K562 (cell line): Measurements from ENCODE around the gene CCDC27. TPM values are rescaled to one million over a fixed set of nuclear protein-coding genes. Genes with fewer than 3 reads are reported as not detected.

Experiments
- CBFA2T2 ChIP-seq: fragments of 450-650 bp; conservative IDR thresholded peaks from 2 replicates; pipeline ENCODE4 v1.6.1; 2017; ENCODE audit warnings: mild to moderate bottlenecking
- EHMT2 ChIP-seq: fragments of 450-650 bp; IDR thresholded peaks from 2 replicates; pipeline ENCODE4 v1.6.1; 2018; ENCODE audit warnings: antibody characterized with exemption
- FIP1L1 ChIP-seq: fragments of 200-400 bp; formaldehyde crosslinking; IDR thresholded peaks from 2 replicates; pipeline ENCODE4 v1.6.1; 2018; ENCODE audit warnings: mild to moderate bottlenecking, low read depth, low read length; ENCODE audit not compliant: poor library complexity, severe bottlenecking
- MTA1 ChIP-seq: fragments of 450-650 bp; IDR thresholded peaks from 2 replicates; pipeline ENCODE4 v1.6.1; 2017; ENCODE audit warnings: borderline replicate concordance
- NELFE ChIP-seq: IDR thresholded peaks from 2 replicates; pipeline ENCODE4 v1.6.1; 2011; ENCODE audit warnings: mild to moderate bottlenecking; ENCODE audit not compliant: insufficient read depth, insufficient read length
- SIX5 ChIP-seq, 2 experiments: IDR thresholded peaks; 2 replicates each; pipeline ENCODE4 v1.6.1; 2011; ENCODE audit warnings: low read length in 2 of 2, borderline replicate concordance in 1 of 2, low read depth in 1 of 2, mild to moderate bottlenecking in 1 of 2, moderate library complexity in 1 of 2; ENCODE audit not compliant: insufficient read depth in 1 of 2
- SMARCA4 ChIP-seq: fragments of 450-650 bp; IDR thresholded peaks from 2 replicates; pipeline ENCODE4 v1.6.1; 2016
- TAF15 ChIP-seq: fragments of 200-400 bp; formaldehyde crosslinking; IDR thresholded peaks from 2 replicates; pipeline ENCODE4 v1.6.1; 2017; ENCODE audit warnings: mild to moderate bottlenecking, low read depth, low read length, moderate library complexity
- UBTF ChIP-seq, 2 experiments: IDR thresholded peaks; 2 replicates each; pipeline ENCODE4 v1.6.1; 2012; ENCODE audit warnings: improper control_type of control experiment in 2 of 2, low read depth in 2 of 2, low read length in 2 of 2, borderline replicate concordance in 1 of 2
- ZNF263 ChIP-seq: sonication (generic); formaldehyde crosslinking; IDR thresholded peaks from 2 replicates; pipeline ENCODE4 v1.8.0; 2022; ENCODE audit warnings: mild to moderate bottlenecking, missing genetic modification reagents, borderline replicate concordance
- polyA plus RNA-seq, 8 experiments: library from polyadenylated mRNA; depleted of rRNA in 4 of 8; stranded (reverse) in 5 of 8; unstranded in 3 of 8; fragments of >200 nt; fragmentation: Nextera tagmentation in 2 of 8; fragmentation: Illumina TruSeq in 1 of 8; extraction: Ambion mirVana in 2 of 8; extraction: Trizol in 1 of 8; gene quantifications; 2 replicates each; pipeline versions ENCODE4 v1.2.1 to v1.2.3, GENCODE V29; 2011 to 2014; ENCODE audit warnings: inconsistent platforms in 1 of 8, missing spikeins in 1 of 8
- total RNA-seq, 7 experiments: library from RNA; depleted of rRNA in 6 of 7; stranded (reverse); fragments of >200 nt in 6 of 7; fragmentation: Illumina TruSeq in 2 of 7; extraction: Trizol in 2 of 7; gene quantifications; 2 replicates each; pipeline versions ENCODE4 v1.2.1 to v1.2.3, GENCODE V29; 2011 to 2021; ENCODE audit warnings: low replicate concordance in 1 of 7
- TF ChIP-seq, protein P1 (sequence below): sonication (generic); formaldehyde crosslinking; IDR thresholded peaks from 2 replicates; pipeline ENCODE4 v1.8.0; 2022; ENCODE audit warnings: mild to moderate bottlenecking, low read depth, missing genetic modification reagents
- TF ChIP-seq, protein P2 (sequence below): fragments of 150-350 bp; conservative IDR thresholded peaks from 2 replicates; pipeline ENCODE4 v1.6.1; 2014; ENCODE audit warnings: low read length
- TF ChIP-seq, protein P3 (sequence below): sonication (generic); formaldehyde crosslinking; IDR thresholded peaks from 2 replicates; pipeline ENCODE4 v1.8.0; 2022; ENCODE audit warnings: mild to moderate bottlenecking, missing genetic modification reagents

CCDC27 gene
- total and polyA plus RNA-seq, 9 of the 15 experiments (the other 6 are each of a cell fraction or from before 2014, with no cell fraction given) = 0.01 to 0.04 TPM; not detected in 7

DNA sequence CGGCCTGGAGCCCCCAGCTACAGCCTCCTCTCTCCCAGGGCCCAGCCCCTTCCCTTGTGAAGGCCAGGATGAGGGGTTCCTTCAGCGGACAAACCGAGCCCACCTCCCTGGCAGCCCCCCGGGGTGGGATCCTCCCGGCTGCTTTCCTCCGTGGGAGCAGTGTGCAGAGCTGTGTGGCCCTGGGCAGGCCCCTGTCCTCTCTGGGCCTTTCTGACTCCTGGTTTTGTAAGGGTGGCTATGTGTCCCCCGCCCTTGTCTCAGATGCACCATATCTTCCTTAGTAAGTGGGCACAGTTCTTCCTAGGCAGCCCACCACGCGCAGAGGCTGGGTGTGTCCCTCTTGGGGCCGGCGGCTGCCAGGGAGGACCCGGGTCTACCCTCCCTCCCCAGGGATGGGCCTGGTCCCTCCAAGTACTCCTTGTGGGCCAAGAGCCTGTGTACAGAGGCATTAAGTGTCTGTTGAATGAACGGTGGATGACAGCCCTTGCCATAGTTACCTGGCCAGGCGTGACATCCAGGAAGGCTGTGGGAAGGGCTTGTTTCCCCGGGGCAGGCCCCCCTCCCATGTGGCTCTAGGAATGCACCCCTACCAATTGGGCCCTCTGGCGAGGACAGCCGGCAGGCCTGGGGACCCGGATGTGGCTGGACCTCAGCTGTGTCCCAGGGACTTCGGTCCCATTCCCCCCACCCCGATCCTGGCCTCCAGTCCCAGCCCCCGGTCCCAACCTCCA lies 24.1 kb downstream of the CCDC27 start (continued):
- TF ChIP-seq, protein P1, sequence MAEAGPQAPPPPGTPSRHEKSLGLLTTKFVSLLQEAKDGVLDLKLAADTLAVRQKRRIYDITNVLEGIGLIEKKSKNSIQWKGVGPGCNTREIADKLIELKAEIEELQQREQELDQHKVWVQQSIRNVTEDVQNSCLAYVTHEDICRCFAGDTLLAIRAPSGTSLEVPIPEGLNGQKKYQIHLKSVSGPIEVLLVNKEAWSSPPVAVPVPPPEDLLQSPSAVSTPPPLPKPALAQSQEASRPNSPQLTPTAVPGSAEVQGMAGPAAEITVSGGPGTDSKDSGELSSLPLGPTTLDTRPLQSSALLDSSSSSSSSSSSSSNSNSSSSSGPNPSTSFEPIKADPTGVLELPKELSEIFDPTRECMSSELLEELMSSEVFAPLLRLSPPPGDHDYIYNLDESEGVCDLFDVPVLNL = no peak; the same call in 1 of the 2 replicates
- TF ChIP-seq NELFE (no peak), SMARCA4 (no peak), ZNF263 (CRISPR knock-in tag) (no peak), UBTF (IDR thresholded peaks at IDR 0.05; ENCODE audit: borderline replicate concordance in 1 of 2, low read depth in 2 of 2, low read length in 2 of 2) (no peak), SIX5 (IDR thresholded peaks at IDR 0.05; ENCODE audit: borderline replicate concordance in 1 of 2, insufficient read depth in 1 of 2, low read depth in 1 of 2, low read length in 2 of 2) (no peak), FIP1L1 (no peak), TAF15 (no peak), CBFA2T2 (no peak), MTA1 (no peak), EHMT2 (no peak)
- TF ChIP-seq, protein P2, sequence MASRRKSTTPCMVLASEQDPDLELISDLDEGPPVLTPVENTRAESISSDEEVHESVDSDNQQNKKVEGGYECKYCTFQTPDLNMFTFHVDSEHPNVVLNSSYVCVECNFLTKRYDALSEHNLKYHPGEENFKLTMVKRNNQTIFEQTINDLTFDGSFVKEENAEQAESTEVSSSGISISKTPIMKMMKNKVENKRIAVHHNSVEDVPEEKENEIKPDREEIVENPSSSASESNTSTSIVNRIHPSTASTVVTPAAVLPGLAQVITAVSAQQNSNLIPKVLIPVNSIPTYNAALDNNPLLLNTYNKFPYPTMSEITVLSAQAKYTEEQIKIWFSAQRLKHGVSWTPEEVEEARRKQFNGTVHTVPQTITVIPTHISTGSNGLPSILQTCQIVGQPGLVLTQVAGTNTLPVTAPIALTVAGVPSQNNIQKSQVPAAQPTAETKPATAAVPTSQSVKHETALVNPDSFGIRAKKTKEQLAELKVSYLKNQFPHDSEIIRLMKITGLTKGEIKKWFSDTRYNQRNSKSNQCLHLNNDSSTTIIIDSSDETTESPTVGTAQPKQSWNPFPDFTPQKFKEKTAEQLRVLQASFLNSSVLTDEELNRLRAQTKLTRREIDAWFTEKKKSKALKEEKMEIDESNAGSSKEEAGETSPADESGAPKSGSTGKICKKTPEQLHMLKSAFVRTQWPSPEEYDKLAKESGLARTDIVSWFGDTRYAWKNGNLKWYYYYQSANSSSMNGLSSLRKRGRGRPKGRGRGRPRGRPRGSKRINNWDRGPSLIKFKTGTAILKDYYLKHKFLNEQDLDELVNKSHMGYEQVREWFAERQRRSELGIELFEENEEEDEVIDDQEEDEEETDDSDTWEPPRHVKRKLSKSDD = no peak
- TF ChIP-seq, protein P3, sequence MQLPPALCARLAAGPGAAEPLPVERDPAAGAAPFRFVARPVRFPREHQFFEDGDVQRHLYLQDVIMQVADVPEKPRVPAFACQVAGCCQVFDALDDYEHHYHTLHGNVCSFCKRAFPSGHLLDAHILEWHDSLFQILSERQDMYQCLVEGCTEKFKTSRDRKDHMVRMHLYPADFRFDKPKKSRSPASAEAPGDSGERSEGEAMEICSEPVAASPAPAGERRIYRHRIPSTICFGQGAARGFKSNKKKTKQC = 0 out of 2 replicates have a peak, but pooled peaks have one; percentile 7
